H1 (cell line): ENCODE data around the gene CAPN10. TPM values are rescaled to one million over a fixed set of nuclear protein-coding genes. Genes with fewer than 3 reads are reported as not detected.

Experiments
- CTCF ChIA-PET: fragments of 300-600 bp; sonication (Branson Sonifier 250); formaldehyde crosslinking; loops from one replicate; lab custom pipeline; 2021; ENCODE audit not compliant: partially characterized antibody; lab: Charles Lee
- POLR2A ChIA-PET: fragments of 300-600 bp; sonication (Branson Sonifier 250); formaldehyde crosslinking; loops from one replicate; lab custom pipeline; 2021; ENCODE audit warnings: inconsistent platforms; ENCODE audit not compliant: partially characterized antibody; lab: Charles Lee
- DNase-seq, 2 experiments: peaks; one replicate each; pipeline versions ENCODE4 v3.0.0 to v3.0.0-alpha.2; 2010 to 2022; ENCODE audit warnings: low spot score in 2 of 2, low read depth in 1 of 2, mixed read lengths in 1 of 2
- FAIRE-seq: peaks from 2 replicates; lab custom pipeline; 2011; peaks lifted over from hg19 to GRCh38; lab: Jason Lieb, UNC
- H2AFZ ChIP-seq: 2 replicates; pipeline ENCODE4 v1.8.1; 2012; ENCODE audit warnings: low read length, inconsistent platforms
- H2AK5ac ChIP-seq: 2 replicates; pipeline ENCODE4 v1.6.1; 2013; ENCODE audit warnings: low read depth, low read length
- H2BK120ac ChIP-seq: replicated peaks from 2 replicates; pipeline ENCODE3; 2013; ENCODE audit warnings: low read depth, low read length, inconsistent platforms
- H2BK12ac ChIP-seq: 2 replicates; pipeline ENCODE4 v1.6.1; 2013; ENCODE audit warnings: low read depth, low read length
- H2BK15ac ChIP-seq: 2 replicates; pipeline ENCODE4 v1.6.1; 2013; ENCODE audit warnings: low read length
- H2BK20ac ChIP-seq: 2 replicates; pipeline ENCODE4 v1.6.1; 2013; ENCODE audit warnings: low read length
- H2BK5ac ChIP-seq: 2 replicates; pipeline ENCODE4 v1.6.1; 2013; ENCODE audit warnings: low read depth, low read length
- H3K14ac ChIP-seq: 2 replicates; pipeline ENCODE4 v1.6.1; 2013; ENCODE audit warnings: inconsistent platforms; ENCODE audit not compliant: insufficient read length
- H3K18ac ChIP-seq: 2 replicates; pipeline ENCODE4 v1.6.1; 2013; ENCODE audit warnings: low read length; ENCODE audit errors: extremely low read depth
- H3K23ac ChIP-seq: 2 replicates; pipeline ENCODE4 v1.6.1; 2013; ENCODE audit warnings: inconsistent platforms; ENCODE audit not compliant: insufficient read length
- H3K23me2 ChIP-seq: 2 replicates; pipeline ENCODE4 v1.6.1; 2013; ENCODE audit warnings: low read depth, low read length
- H3K27ac ChIP-seq: 2 replicates; pipeline ENCODE4 v1.6.1; 2011; ENCODE audit warnings: low read depth, low read length, inconsistent platforms
- H3K27me3 ChIP-seq, 4 experiments: replicated peaks in 1 of 4; 1 replicate in 1 of 4; 2 replicates in 3 of 4; pipeline versions ENCODE4 v1.6.1 to v1.8.1; 2011 to 2013; ENCODE audit warnings: low read length in 3 of 4, mild to moderate bottlenecking in 3 of 4, inconsistent platforms in 2 of 4, mixed read lengths in 2 of 4, moderate library complexity in 1 of 4; ENCODE audit not compliant: control insufficient read depth in 3 of 4, insufficient read depth in 3 of 4; ENCODE audit errors: extremely low read depth in 1 of 4
- H3K36me3 ChIP-seq, 4 experiments: 2 replicates each; pipeline versions ENCODE4 v1.6.1 to v1.8.1; 2011 to 2013; ENCODE audit warnings: mild to moderate bottlenecking in 4 of 4, low read length in 3 of 4, moderate library complexity in 2 of 4, control low read depth in 1 of 4, inconsistent platforms in 1 of 4; ENCODE audit not compliant: insufficient read depth in 4 of 4, control insufficient read depth in 2 of 4
- H3K4ac ChIP-seq: replicated peaks from 2 replicates; pipeline ENCODE3; 2013; ENCODE audit warnings: low read length, low read depth, mixed read lengths, inconsistent platforms; ENCODE audit not compliant: insufficient read length
- H3K4me1 ChIP-seq, 4 experiments: replicated peaks in 1 of 4; 1 replicate in 1 of 4; 2 replicates in 3 of 4; pipeline versions ENCODE4 v1.6.1 to v1.8.1; 2011 to 2013; ENCODE audit warnings: low read length in 3 of 4, inconsistent platforms in 2 of 4, mixed read lengths in 1 of 4; ENCODE audit not compliant: insufficient read depth in 4 of 4, control insufficient read depth in 3 of 4
- H3K4me2 ChIP-seq, 2 experiments: 2 replicates each; pipeline versions ENCODE4 v1.6.1 to v1.8.1; 2011 to 2013; ENCODE audit warnings: low read depth in 2 of 2, low read length in 2 of 2, control low read depth in 1 of 2, inconsistent platforms in 1 of 2, mild to moderate bottlenecking in 1 of 2; ENCODE audit not compliant: insufficient read depth in 1 of 2
- H3K4me3 ChIP-seq, 4 experiments: fragments of 200-600, 300-600 bp in 1 of 4; sonication (generic), shearing (Covaris generic), sonication (Bioruptor Twin) in 1 of 4; 2 replicates each; pipeline versions ENCODE4 v1.5.1 to v1.8.1; 2011 to 2016; ENCODE audit warnings: low read length in 4 of 4, low read depth in 3 of 4, control low read depth in 2 of 4, inconsistent platforms in 2 of 4, mild to moderate bottlenecking in 2 of 4, mixed read lengths in 1 of 4, moderate library complexity in 1 of 4; ENCODE audit not compliant: insufficient read depth in 2 of 4; ENCODE audit errors: extremely low read depth in 1 of 4
- H3K56ac ChIP-seq: replicated peaks from 2 replicates; pipeline ENCODE3; 2013; ENCODE audit warnings: low read depth, mild to moderate bottlenecking, mixed read lengths, low read length, inconsistent platforms; ENCODE audit not compliant: insufficient read length
- H3K79me1 ChIP-seq: 2 replicates; pipeline ENCODE4 v1.6.1; 2013; ENCODE audit warnings: low read depth, low read length, control low read depth
- H3K79me2 ChIP-seq, 2 experiments: 2 replicates each; pipeline versions ENCODE4 v1.6.1 to v1.8.1; 2012 to 2013; ENCODE audit warnings: low read length in 2 of 2, mild to moderate bottlenecking in 2 of 2, inconsistent platforms in 1 of 2; ENCODE audit not compliant: insufficient read depth in 2 of 2, control insufficient read depth in 1 of 2
- H3K9ac ChIP-seq, 4 experiments: replicated peaks in 1 of 4; 1 replicate in 1 of 4; 2 replicates in 3 of 4; pipeline versions ENCODE4 v1.6.1 to v1.8.1; 2011 to 2013; ENCODE audit warnings: low read depth in 3 of 4, low read length in 3 of 4, control low read depth in 2 of 4, mild to moderate bottlenecking in 2 of 4, moderate library complexity in 2 of 4, inconsistent platforms in 1 of 4; ENCODE audit errors: extremely low read depth in 1 of 4
- H3K9me3 ChIP-seq, 2 experiments: 2 replicates each; pipeline versions ENCODE4 v1.6.1 to v1.8.1; 2012 to 2013; ENCODE audit warnings: mild to moderate bottlenecking in 2 of 2, moderate library complexity in 2 of 2, control low read depth in 1 of 2, inconsistent platforms in 1 of 2, low read depth in 1 of 2, low read length in 1 of 2, mixed read lengths in 1 of 2; ENCODE audit not compliant: insufficient read depth in 2 of 2
- H4K20me1 ChIP-seq, 2 experiments: replicated peaks in 1 of 2; 2 replicates each; pipeline versions ENCODE3 to v1.8.1; 2011 to 2013; ENCODE audit warnings: inconsistent platforms in 2 of 2, low read length in 2 of 2, mild to moderate bottlenecking in 1 of 2; ENCODE audit not compliant: insufficient read depth in 2 of 2, control insufficient read depth in 1 of 2
- H4K5ac ChIP-seq: 2 replicates; pipeline ENCODE4 v1.6.1; 2013; ENCODE audit warnings: low read length, low read depth, mixed read lengths, inconsistent platforms; ENCODE audit not compliant: insufficient read length
- H4K8ac ChIP-seq: 2 replicates; pipeline ENCODE4 v1.8.0; 2013; ENCODE audit warnings: mild to moderate bottlenecking, moderate library complexity, low read length, inconsistent platforms; ENCODE audit not compliant: insufficient read depth; ENCODE audit errors: extremely low read depth
- H4K91ac ChIP-seq: replicated peaks from 2 replicates; pipeline ENCODE3; 2013; ENCODE audit warnings: low read length, mixed read lengths, inconsistent platforms; ENCODE audit not compliant: insufficient read length
- EZH2 ChIP-seq: fragments of 200-600 bp; sonication (generic); IDR thresholded peaks from 2 replicates; pipeline ENCODE4 v1.7.1; 2012; ENCODE audit warnings: low read depth, mild to moderate bottlenecking, moderate library complexity, low read length, inconsistent platforms; ENCODE audit not compliant: severe bottlenecking
- NRF1 ChIP-seq: IDR thresholded peaks from 2 replicates; pipeline ENCODE4 v1.6.1; 2011; ENCODE audit warnings: mild to moderate bottlenecking, low read depth, low read length, improper control_type of control experiment
- WGBS, 2 experiments: shearing (Covaris generic) in 1 of 2; methylation state at CpG; one replicate each; pipeline versions ENCODE4 v1.1.6 to v1.1.7; 2013 to 2015; ENCODE audit warnings: low lambda C conversion rate in 2 of 2, mixed read lengths in 2 of 2, inconsistent platforms in 1 of 2, low coverage in 1 of 2, missing lambda C conversion rate in 1 of 2; ENCODE audit not compliant: insufficient replicate concordance in 2 of 2, insufficient coverage in 1 of 2, insufficient read length in 1 of 2; ENCODE audit errors: extremely low coverage in 1 of 2, missing lambda C conversion rate in 1 of 2; 5-methylcytosine and 5-hydroxymethylcytosine counted together
- polyA plus RNA-seq, 7 experiments: library from polyadenylated mRNA; depleted of rRNA in 3 of 7; stranded (reverse) in 5 of 7; unstranded in 2 of 7; fragments of >200 nt in 5 of 7; fragments of 200-250 nt in 2 of 7; gene quantifications; 1 replicate in 5 of 7; 2 replicates in 1 of 7; 4 replicates in 1 of 7; pipeline versions ENCODE4 v1.2.1 to v1.2.3, GENCODE V29; 2011 to 2013; ENCODE audit warnings: missing spikeins in 2 of 7, mixed read lengths in 2 of 7
- total RNA-seq: library from RNA; stranded (reverse); fragmentation: NEBNext Ultra II Directional; extraction: Animal tissue kit (Norgen Biotek cat#: 25700); gene quantifications from 2 replicates; pipeline ENCODE4 v1.2.1, GENCODE V29; 2021
- TF ChIP-seq, protein P1 (sequence below): IDR thresholded peaks from 2 replicates; pipeline ENCODE4 v1.6.1; 2011; ENCODE audit warnings: low read length, improper control_type of control experiment

CAPN10 gene
- total and polyA plus RNA-seq, 2 of the 8 experiments (the other 6 are each of a cell fraction or from before 2014, with no cell fraction given): 30.7 to 39.8 TPM

DNA sequence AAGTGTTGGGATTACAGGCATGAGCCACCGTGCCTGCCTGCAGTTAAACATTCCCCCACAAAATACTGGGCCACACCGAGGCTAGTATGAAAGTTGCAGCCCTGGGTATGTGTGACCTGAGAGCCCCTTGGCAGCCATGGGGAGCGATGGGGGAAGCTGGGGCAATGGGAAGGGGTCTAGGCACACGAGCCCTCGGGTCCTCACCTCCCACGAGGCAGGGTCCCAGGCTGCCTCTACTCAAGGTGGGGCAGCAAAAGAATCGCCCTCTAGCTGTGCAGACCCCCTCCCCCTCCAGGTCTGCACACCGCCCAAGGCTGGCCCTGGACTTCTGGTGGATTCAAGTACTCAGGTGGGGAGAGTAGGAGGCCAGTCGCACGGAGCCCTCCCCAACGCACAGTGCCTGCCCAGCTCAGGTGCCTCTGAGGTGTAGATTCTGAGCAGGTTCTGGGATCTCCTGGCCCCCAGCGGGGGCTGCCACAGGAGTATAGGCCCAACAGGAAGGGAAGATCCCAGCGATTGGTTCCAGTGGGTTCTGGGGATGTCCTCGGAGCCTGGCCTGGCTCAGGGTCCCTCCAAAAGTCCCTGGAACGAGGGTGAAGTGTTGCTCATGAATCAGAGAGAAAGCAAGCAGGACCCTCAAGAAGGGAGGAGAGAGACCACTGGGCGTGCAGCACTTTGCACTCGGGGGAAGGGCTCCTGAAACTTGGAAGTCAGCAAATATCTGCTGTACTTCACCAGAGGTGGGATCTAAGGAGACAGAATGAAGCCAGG lies 41.4 kb downstream of the CAPN10 start:
- WGBS, 2 experiments: 90% methylated on average over 10 of the region's 17 CpGs; no CpG with 5 or more reads in 1 of the 2 experiments
- TF ChIP-seq, protein P1, sequence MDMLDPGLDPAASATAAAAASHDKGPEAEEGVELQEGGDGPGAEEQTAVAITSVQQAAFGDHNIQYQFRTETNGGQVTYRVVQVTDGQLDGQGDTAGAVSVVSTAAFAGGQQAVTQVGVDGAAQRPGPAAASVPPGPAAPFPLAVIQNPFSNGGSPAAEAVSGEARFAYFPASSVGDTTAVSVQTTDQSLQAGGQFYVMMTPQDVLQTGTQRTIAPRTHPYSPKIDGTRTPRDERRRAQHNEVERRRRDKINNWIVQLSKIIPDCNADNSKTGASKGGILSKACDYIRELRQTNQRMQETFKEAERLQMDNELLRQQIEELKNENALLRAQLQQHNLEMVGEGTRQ: no peak
- TF ChIP-seq EZH2 (no peak), NRF1 (no peak)

More for the DNA sequence above, 41.4 kb downstream of the CAPN10 start:
- Histone ChIP-seq H3K9me3 (peaks cover 10 to 31% of the 10 kb centered on the region in 2 experiments; a peak in 3 of 4 replicates), H4K5ac (no peak overlapping the region), H3K27ac (no peak overlapping the region), H3K23ac (no peak overlapping the region), H3K56ac (no peak overlapping the region), H2BK15ac (no peak overlapping the region), H3K4me3 (no peak overlapping the region), H4K8ac (no peak overlapping the region; the same call in 1 of the 2 replicates), H3K23me2 (no peaks in the 10 kb centered on the region), H3K36me3 (no peaks in the 10 kb centered on the region), H4K91ac (no peak overlapping the region), H2AK5ac (no peak overlapping the region), H3K4me2 (no peak overlapping the region), H3K14ac (no peak overlapping the region), H4K20me1 (no peaks in the 10 kb centered on the region), H3K18ac (no peak overlapping the region), H2BK12ac (no peak overlapping the region), H2AFZ (no peak overlapping the region), H3K79me1 (no peaks in the 10 kb centered on the region), H2BK5ac (no peak overlapping the region), H3K27me3 (no peaks in the 10 kb centered on the region), H3K9ac (no peak overlapping the region), H3K4me1 (peaks cover 0 to 3% (median 1%) of the 10 kb centered on the region in 4 experiments; a peak in 2 of 7 replicates), H2BK20ac (no peak overlapping the region), H3K4ac (no peak overlapping the region), H3K79me2 (no peaks in the 10 kb centered on the region), H2BK120ac (no peak overlapping the region)
- no peak for FAIRE-seq
- CTCF ChIA-PET: interaction anchor here (0.9 to 1.9 kb wide), 3 partner anchors 10 to 13 kb away, joined by 3 to 5 read pairs (median 4); no protein-coding TSS in a partner anchor
- POLR2A ChIA-PET: no interaction called here
- no peak for DNase-seq
